Kidney tubule cell (primary cell): ENCODE measurements around the gene LRP6.
A peak's percentile ranks its signal among the peaks of the same experiment; 100 is the strongest.
"Not testable (repeated sequence)": the region's sequence is repeated elsewhere in the genome, so short reads cannot be mapped to it uniquely, and the experiment has no call there.

Source experiments
- DNase-seq: peaks from one replicate; pipeline ENCODE4 v3.0.0-alpha.2; 2018; ENCODE audit warnings: low spot score

LRP6 gene

DNA sequence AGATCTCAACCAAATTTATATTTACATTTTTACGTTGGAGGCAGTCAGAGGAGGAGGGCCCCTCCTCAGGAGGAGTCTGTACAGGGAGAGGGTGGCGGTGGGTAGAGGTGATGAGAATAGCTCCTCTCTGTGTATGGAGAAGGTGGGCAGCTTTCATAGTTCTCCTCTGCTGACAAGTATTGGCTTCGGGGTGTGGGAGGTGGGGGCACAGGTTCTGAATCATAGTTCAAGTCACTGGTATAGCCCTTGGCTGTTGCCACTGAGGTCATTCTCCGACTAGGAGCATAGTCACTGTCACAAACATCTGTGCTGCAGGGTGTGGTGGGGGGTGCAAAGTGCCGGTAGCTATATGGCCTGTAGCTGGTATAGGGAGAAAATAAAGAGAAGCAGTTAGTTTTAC, 145.8 kb downstream of the LRP6 start:
- DNase-seq: no peak

- no peak for DNase-seq
Measured at GRCh38 chr12:12116677-12117076, 150.2 kb downstream of the LRP6 start.

DNA sequence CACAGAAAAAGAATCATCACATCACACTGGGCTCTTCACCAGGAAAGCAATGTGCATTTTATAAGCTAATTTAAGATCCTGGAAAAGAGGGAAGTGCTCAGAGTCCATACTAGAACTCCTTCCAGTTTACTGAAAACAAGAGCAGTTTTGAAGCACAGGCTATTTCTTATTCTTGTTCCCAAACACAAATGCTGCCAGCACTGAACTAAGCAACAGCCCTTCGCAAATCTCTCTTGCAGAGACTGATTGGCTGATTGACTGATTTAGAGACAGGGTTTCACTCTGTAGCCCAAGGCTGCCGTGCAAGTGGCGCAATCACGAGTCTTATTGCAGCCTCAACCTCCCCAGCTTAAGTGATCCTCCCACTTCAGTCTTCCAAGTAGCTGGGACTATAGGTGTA, 151.3 kb downstream of the LRP6 start:
- no peak for DNase-seq

- not testable (repeated sequence) for DNase-seq
Measured at GRCh38 chr12:12110923-12111555, 155.8 kb downstream of the LRP6 start.

DNA sequence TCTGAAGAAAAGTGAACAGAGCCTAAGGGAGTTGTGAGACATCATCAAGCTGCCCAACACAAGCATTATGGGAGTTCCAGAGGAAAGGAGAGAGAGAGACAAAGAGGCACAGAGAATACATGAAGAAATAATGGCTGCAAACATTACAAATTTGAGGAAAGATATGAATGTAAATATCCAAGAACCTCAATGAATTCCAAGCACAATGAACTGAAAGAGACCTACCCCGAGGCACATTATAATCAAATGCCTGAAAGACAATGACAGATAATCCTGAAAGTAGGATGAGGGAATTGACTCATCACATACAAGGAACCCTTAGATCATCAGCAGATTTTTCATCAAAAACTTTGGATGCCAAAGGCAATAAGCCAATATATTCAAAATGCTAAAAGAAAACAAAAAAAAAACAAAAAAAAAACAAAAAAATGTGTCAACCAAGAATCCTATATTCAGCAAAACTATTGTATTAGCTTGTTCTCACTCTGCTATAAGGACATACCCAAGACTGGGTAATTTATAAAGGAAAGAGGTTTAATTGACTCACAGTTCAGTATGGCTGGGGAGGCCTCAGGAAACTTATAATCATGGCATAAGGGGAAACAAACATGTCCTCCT, 158.3 kb downstream of the LRP6 start:
- DNase-seq: no peak

DNA sequence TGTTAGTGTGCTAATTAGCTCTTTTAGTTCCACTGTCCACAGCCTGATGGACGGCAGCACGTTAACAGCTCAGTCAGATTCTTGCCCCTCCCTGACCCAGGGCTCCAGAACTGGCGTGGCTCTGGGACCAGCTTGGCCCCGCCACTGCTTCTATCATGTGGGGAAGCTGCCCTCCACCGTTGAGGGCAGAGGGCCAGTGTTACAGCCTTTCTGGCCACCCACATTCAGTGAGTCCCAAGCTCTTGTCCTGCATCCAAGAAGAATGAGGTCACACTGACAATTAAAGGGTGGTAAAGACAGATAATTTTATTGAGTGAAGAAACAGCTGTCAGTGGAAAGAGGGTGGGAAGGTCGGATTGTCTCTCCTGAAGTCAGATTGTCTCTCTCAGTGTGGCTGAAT, 159.2 kb downstream of the LRP6 start:
- DNase-seq: no peak

GRCh38 chr12:12099102-12099501, 167.7 kb downstream of the LRP6 start:
- no peak for DNase-seq

- no peak for DNase-seq
Measured at GRCh38 chr12:12098691-12099015, 168.2 kb downstream of the LRP6 start.

DNA sequence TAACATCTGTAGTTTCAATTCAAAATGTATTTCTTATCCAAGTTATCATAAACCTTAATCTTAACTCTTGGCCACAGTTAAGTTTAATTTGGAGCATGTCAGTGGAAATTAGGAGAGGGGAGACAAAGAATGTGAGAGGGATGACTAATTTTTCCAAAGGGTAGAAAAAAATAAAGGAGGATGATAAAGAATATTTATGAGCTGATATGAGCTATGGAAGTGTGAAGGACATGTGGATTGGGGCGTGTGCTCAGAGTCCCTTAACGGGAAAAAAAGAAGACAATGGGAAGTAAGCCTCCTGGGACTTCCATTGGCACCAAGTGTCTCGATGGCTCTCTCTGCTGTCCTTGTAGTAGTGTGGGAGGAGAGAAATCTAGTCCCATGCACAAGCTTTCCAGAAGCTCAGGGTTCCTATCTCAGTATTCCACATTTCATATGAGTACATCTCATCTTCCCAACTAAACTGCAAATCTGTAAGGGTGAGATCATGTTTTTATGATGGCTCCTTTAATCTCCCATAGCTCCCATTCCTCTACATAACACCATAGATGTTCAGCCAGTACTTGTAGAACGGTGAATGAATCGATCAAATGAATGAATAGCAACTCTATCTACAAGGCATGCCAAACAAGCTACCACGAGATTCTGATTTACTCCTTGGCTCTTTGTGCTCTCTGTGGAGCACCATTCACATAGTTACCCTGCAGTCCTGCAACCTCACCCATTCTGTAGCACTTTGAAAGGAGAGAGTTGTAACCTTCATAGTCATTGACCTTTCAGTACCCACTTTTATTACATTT, 168.8 kb downstream of the LRP6 start:
- no peak for DNase-seq

GRCh38 chr12:12095021-12095420, 171.8 kb downstream of the LRP6 start:
- no peak for DNase-seq

- DNase-seq: no peak
Measured at GRCh38 chr12:12094481-12094880, 172.4 kb downstream of the LRP6 start.

DNA sequence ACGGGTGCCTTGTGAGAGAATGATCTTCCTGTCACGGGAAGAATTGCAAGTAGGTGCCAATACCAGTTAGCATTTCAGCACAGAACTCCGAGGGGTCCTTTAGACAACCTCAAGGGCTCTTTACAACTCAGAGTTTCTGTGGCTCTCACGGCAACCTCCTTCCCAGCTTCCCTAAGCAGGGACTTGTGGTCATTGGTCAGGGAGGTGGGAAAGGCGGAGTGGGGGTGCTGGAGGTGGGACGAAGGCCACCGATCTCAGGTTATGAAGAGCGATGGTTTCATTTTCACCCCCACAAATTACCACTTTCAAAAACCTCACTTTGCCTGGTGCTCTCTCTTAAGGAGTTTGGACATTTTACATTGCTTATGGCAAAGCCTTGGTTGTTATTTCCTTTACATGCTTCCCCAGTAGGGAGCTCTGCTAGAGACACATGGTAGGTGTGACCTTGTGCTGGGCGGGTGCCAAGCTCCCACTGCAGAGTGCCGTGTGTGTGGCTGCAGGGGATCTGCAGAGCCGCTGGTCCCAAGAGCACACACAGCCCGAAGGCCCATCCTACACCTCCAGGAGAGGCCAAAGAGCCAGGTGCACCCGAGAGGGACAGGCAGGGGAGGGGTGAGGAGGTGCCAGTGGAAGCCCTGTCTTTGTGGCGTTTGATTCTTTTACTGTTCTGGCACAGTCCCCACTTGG, 174.7 kb downstream of the LRP6 start:
- no peak for DNase-seq

DNA sequence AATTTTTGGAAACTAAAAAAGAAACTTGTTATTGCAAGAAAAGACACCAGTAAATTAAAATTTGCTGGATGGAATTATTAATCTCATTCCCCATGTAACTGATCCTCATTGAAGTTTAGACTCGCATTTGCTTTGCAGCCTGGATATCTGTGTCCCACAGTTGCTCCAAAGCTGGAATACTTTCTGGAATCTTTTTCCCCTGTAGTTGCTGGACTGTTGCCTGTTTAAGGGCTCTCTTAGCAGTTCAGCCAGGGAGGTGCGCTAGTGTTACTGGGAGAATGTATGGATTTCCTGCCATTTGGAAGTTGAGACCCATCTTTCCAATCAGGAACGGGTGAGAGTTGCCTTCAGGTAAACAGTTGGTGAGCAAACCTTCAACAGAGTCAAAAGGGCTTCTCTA, 175.8 kb downstream of the LRP6 start:
- DNase-seq: no peak

GRCh38 chr12:12088761-12089160, 178.1 kb downstream of the LRP6 start:
- DNase-seq: no peak

- no peak for DNase-seq
Measured at GRCh38 chr12:12088147-12088546, 178.7 kb downstream of the LRP6 start.

GRCh38 chr12:12087693-12088034, 179.2 kb downstream of the LRP6 start:
- no peak for DNase-seq

DNA sequence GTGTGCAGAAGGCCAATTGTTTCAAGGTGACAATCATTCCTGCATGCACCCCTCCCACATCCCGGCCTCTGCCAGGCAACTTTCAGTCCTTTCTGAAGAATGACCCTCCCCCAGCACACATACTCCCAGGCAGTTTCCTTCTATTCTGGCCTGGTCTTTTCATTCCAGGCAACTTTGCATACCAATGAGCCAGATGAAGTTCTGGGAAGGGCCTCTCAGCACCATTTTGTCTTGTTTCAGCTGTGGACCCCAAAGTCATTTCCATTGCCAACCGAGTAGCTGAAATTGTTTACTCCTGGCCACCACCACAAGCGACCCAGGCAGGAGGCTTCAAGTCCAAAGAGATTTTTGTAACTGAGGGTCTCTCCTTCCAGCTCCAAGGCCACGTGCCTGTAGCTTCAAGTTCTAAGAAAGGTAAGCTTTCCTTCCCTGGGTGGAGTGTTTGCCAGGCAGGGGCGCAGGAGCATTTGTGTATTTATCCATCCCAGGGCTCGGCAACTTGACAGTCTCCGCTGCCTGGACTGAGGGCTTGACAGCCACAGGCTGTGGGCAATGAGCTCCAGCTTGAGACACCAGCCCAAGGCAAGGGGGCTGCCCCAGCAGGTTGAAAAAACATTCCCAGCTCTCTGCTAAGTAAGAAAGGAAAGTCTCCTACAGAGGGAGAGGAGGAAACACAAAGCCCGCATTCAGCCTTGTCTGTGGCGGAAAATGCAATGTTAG, 179.7 kb downstream of the LRP6 start:
- DNase-seq: no peak

DNA sequence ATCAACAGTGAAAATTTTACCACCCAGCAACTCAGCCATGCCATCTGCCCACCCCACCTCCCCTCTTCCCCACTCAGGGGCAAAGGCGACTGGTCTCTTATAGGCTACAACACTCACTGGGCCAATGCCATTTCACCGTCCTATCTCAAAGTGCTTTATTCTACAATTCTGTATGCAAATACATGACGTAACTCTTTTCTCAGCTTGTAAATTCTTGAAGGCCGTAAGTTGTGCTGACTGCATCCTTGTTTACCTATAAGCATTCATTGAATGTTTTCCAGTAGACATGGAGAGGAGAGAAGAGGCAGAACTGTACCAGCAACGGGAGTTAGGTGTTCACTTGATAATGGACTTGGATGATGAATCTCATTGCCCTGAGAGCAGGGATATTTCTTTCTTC, 180.5 kb downstream of the LRP6 start:
- no peak for DNase-seq

- no peak for DNase-seq
Measured at GRCh38 chr12:12083688-12084087, 183.2 kb downstream of the LRP6 start.

- peak; percentile 71 for DNase-seq
Measured at GRCh38 chr12:12081836-12082497, 184.9 kb downstream of the LRP6 start.

DNA sequence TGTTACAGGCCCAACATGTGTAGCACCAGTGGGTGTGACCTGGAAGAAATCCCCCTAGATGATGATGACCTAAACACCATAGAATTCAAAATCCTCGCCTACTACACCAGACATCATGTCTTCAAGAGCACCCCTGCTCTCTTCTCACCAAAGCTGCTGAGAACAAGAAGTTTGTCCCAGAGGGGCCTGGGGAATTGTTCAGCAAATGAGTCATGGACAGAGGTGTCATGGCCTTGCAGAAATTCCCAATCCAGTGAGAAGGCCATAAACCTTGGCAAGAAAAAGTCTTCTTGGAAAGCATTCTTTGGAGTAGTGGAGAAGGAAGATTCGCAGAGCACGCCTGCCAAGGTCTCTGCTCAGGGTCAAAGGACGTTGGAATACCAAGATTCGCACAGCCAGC, 187.6 kb downstream of the LRP6 start:
- DNase-seq: peak; percentile 50
